HEK293 (cell line): ENCODE data around the gene HSD17B8.

Source experiments
- CTCF ChIA-PET: fragments of 350-600 bp; formaldehyde crosslinking; extraction: SDS; loops from one replicate; lab custom pipeline; 2021; ENCODE audit warnings: antibody characterized with exemption; lab: Yijun Ruan, JAX
- POLR2A ChIA-PET: fragments of 300-600 bp; formaldehyde crosslinking; extraction: SDS; loops from one replicate; lab custom pipeline; 2020; ENCODE audit warnings: antibody characterized with exemption, inconsistent platforms; lab: Yijun Ruan, JAX
- H3K27ac ChIP-seq: fragments of 200-500 bp; sonication (Bioruptor generic); 2 replicates; pipeline ENCODE4 v1.5.1; 2014; ENCODE audit warnings: low read depth, low read length, control low read depth, inconsistent platforms; ENCODE audit errors: extremely low read depth
- H3K36me3 ChIP-seq, 2 experiments: fragments of 200-500 bp in 1 of 2; sonication (Bioruptor generic) in 1 of 2; 1 replicate in 1 of 2; 2 replicates in 1 of 2; pipeline ENCODE4 v1.5.1; 2014 to 2017; ENCODE audit warnings: inconsistent platforms in 2 of 2, low read length in 2 of 2; ENCODE audit not compliant: control insufficient read depth in 2 of 2, insufficient read depth in 1 of 2
- H3K4me1 ChIP-seq: fragments of 200-500 bp; sonication (Bioruptor generic); 2 replicates; pipeline ENCODE4 v1.5.1; 2014; ENCODE audit warnings: mild to moderate bottlenecking, low read length, inconsistent platforms; ENCODE audit not compliant: control insufficient read depth, insufficient read depth
- H3K4me3 ChIP-seq: 2 replicates; pipeline ENCODE4 v1.5.1; 2011; ENCODE audit warnings: low read depth, mild to moderate bottlenecking, control low read depth, low read length, moderate library complexity
- H3K9me3 ChIP-seq: fragments of 200-500 bp; sonication (Bioruptor generic); 2 replicates; pipeline ENCODE4 v1.5.1; 2014; ENCODE audit warnings: low read depth, low read length, inconsistent platforms; ENCODE audit not compliant: control insufficient read depth, insufficient read depth
- EGR2 ChIP-seq: fragments of 450-650 bp; formaldehyde crosslinking; IDR thresholded peaks from 2 replicates; pipeline ENCODE4 v1.5.1; 2016; ENCODE audit warnings: low read depth, missing biosample characterization, missing genetic modification characterization
- GLIS1 ChIP-seq: fragments of 450-650 bp; formaldehyde crosslinking; IDR thresholded peaks from 2 replicates; pipeline ENCODE4 v1.5.1; 2016; ENCODE audit warnings: missing biosample characterization, missing genetic modification characterization
- GLIS2 ChIP-seq: fragments of 450-650 bp; formaldehyde crosslinking; IDR thresholded peaks from 2 replicates; pipeline ENCODE4 v1.5.1; 2016; ENCODE audit warnings: missing biosample characterization, missing genetic modification characterization
- IKZF3 ChIP-seq: fragments of 450-650 bp; IDR thresholded peaks from 2 replicates; pipeline ENCODE4 v1.5.0; 2018; ENCODE audit warnings: missing biosample characterization, mild to moderate bottlenecking, missing genetic modification characterization, moderate library complexity
- KLF7 ChIP-seq: fragments of 450-650 bp; formaldehyde crosslinking; IDR thresholded peaks from 2 replicates; pipeline ENCODE4 v1.5.1; 2016; ENCODE audit warnings: missing biosample characterization, missing genetic modification characterization, borderline replicate concordance
- KLF8 ChIP-seq: fragments of 450-650 bp; formaldehyde crosslinking; IDR thresholded peaks from 2 replicates; pipeline ENCODE4 v1.5.1; 2016; ENCODE audit warnings: missing biosample characterization, missing genetic modification characterization
- SP2 ChIP-seq: fragments of 450-650 bp; formaldehyde crosslinking; IDR thresholded peaks from 2 replicates; pipeline ENCODE4 v1.5.1; 2016; ENCODE audit warnings: missing biosample characterization, missing genetic modification characterization
- SP3 ChIP-seq: fragments of 450-650 bp; formaldehyde crosslinking; IDR thresholded peaks from 2 replicates; pipeline ENCODE4 v1.5.1; 2016; ENCODE audit warnings: missing biosample characterization, missing genetic modification characterization
- WT1 ChIP-seq: fragments of 450-650 bp; formaldehyde crosslinking; IDR thresholded peaks from 2 replicates; pipeline ENCODE4 v1.5.1; 2016; ENCODE audit warnings: missing biosample characterization, missing genetic modification characterization
- ZNF302 ChIP-seq: fragments of 450-650 bp; formaldehyde crosslinking; IDR thresholded peaks from 2 replicates; pipeline ENCODE4 v1.5.1; 2016; ENCODE audit warnings: missing biosample characterization, missing genetic modification characterization, low read depth
- ZNF366 ChIP-seq: fragments of 450-650 bp; formaldehyde crosslinking; conservative IDR thresholded peaks from 2 replicates; pipeline ENCODE4 v1.5.1; 2016; ENCODE audit warnings: missing biosample characterization, missing genetic modification characterization
- ZNF398 ChIP-seq: fragments of 450-650 bp; formaldehyde crosslinking; IDR thresholded peaks from 2 replicates; pipeline ENCODE4 v1.5.1; 2017; ENCODE audit warnings: missing biosample characterization, missing genetic modification characterization
- ZNF423 ChIP-seq: fragments of 450-650 bp; formaldehyde crosslinking; IDR thresholded peaks from 2 replicates; pipeline ENCODE4 v1.5.1; 2016; ENCODE audit warnings: missing biosample characterization, missing genetic modification characterization
- ZNF510 ChIP-seq: fragments of 450-650 bp; formaldehyde crosslinking; IDR thresholded peaks from 2 replicates; pipeline ENCODE4 v1.5.1; 2018; ENCODE audit warnings: mild to moderate bottlenecking, missing genetic modification characterization, missing biosample characterization; ENCODE audit not compliant: insufficient replicate concordance
- ZNF610 ChIP-seq: fragments of 450-650 bp; formaldehyde crosslinking; IDR thresholded peaks from 2 replicates; pipeline ENCODE4 v1.5.1; 2016; ENCODE audit warnings: missing biosample characterization, missing genetic modification characterization, borderline replicate concordance
- ZSCAN4 ChIP-seq: fragments of 450-650 bp; formaldehyde crosslinking; IDR thresholded peaks from 2 replicates; pipeline ENCODE4 v1.5.1; 2017; ENCODE audit warnings: missing biosample characterization, missing genetic modification characterization
- ZSCAN5A ChIP-seq: fragments of 450-650 bp; formaldehyde crosslinking; IDR thresholded peaks from 2 replicates; pipeline ENCODE4 v1.5.1; 2016; ENCODE audit warnings: missing biosample characterization, missing genetic modification characterization
- TF ChIP-seq, protein P1 (sequence below): fragments of 450-650 bp; IDR thresholded peaks from 2 replicates; pipeline ENCODE4 v1.5.1; 2018; ENCODE audit warnings: missing biosample characterization, missing genetic modification characterization
- TF ChIP-seq, protein P2 (sequence below): fragments of 450-650 bp; formaldehyde crosslinking; IDR thresholded peaks from 2 replicates; pipeline ENCODE4 v1.5.1; 2016; ENCODE audit warnings: missing biosample characterization, missing genetic modification characterization
- TF ChIP-seq, protein P3 (sequence below): fragments of 450-650 bp; formaldehyde crosslinking; IDR thresholded peaks from 2 replicates; pipeline ENCODE4 v1.5.1; 2016; ENCODE audit warnings: missing biosample characterization, missing genetic modification characterization, low read depth
- TF ChIP-seq, protein P4 (sequence below): fragments of 450-650 bp; formaldehyde crosslinking; IDR thresholded peaks from 2 replicates; pipeline ENCODE4 v1.5.1; 2017; ENCODE audit warnings: missing biosample characterization, missing genetic modification characterization

Gene HSD17B8

GRCh38 chr6:33199687-33200218, 4.7 kb upstream of the HSD17B8 start:
- Histone ChIP-seq H3K4me3 (peak overlapping the region; percentile 75), H3K36me3 (peaks cover 16 to 55% of the 10 kb centered on the region in 2 experiments; a peak in 2 of 3 replicates), H3K9me3 (no peaks in the 10 kb centered on the region), H3K27ac (peak overlapping the region; percentile 98), H3K4me1 (peaks cover 21% of the 10 kb centered on the region)
- ChIA-PET CTCF (interaction anchor here (0.5 to 1.5 kb wide), 2 partner anchors 29 to 49 kb away, joined by 5 to 6 read pairs; no protein-coding TSS in a partner anchor), POLR2A (interaction anchor here (0.6 to 2.1 kb wide), 18 partner anchors 9 to 346 kb away, joined by 3 to 14 read pairs (median 5); partner anchors contain the start of genes PSMB9, RGL2, RING1 and RPS18)
- TF ChIP-seq ZNF610 (tag by site-specific recombination) (no peak), ZNF302 (no peak), KLF8 (tag by site-specific recombination) (peak; percentile 88; the same call in 1 of the 2 replicates), ZSCAN4 (tag by site-specific recombination) (no peak), IKZF3 (tag by site-specific recombination) (0 out of 2 replicates have a peak, but pooled peaks have one; percentile 52), GLIS2 (tag by site-specific recombination) (peak; percentile 89), WT1 (tag by site-specific recombination) (peak; percentile 73), ZSCAN5A (tag by site-specific recombination) (no peak), SP3 (tag by site-specific recombination) (peak; percentile 93), SP2 (peak; percentile 90), EGR2 (tag by site-specific recombination) (peak; percentile 46), ZNF510 (tag by site-specific recombination) (no peak), GLIS1 (tag by site-specific recombination) (peak; percentile 67), KLF7 (peak; percentile 71; the same call in 1 of the 2 replicates), ZNF398 (tag by site-specific recombination) (peak; percentile 89), ZNF366 (tag by site-specific recombination) (0 out of 2 replicates have a peak, but pooled peaks have one; percentile 22), ZNF423 (peak; percentile 80)
- TF ChIP-seq, protein P1, sequence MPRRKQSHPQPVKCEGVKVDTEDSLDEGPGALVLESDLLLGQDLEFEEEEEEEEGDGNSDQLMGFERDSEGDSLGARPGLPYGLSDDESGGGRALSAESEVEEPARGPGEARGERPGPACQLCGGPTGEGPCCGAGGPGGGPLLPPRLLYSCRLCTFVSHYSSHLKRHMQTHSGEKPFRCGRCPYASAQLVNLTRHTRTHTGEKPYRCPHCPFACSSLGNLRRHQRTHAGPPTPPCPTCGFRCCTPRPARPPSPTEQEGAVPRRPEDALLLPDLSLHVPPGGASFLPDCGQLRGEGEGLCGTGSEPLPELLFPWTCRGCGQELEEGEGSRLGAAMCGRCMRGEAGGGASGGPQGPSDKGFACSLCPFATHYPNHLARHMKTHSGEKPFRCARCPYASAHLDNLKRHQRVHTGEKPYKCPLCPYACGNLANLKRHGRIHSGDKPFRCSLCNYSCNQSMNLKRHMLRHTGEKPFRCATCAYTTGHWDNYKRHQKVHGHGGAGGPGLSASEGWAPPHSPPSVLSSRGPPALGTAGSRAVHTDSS = no peak
- TF ChIP-seq, protein P2, sequence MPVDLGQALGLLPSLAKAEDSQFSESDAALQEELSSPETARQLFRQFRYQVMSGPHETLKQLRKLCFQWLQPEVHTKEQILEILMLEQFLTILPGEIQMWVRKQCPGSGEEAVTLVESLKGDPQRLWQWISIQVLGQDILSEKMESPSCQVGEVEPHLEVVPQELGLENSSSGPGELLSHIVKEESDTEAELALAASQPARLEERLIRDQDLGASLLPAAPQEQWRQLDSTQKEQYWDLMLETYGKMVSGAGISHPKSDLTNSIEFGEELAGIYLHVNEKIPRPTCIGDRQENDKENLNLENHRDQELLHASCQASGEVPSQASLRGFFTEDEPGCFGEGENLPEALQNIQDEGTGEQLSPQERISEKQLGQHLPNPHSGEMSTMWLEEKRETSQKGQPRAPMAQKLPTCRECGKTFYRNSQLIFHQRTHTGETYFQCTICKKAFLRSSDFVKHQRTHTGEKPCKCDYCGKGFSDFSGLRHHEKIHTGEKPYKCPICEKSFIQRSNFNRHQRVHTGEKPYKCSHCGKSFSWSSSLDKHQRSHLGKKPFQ (tag by site-specific recombination) = no peak
- TF ChIP-seq, protein P3, sequence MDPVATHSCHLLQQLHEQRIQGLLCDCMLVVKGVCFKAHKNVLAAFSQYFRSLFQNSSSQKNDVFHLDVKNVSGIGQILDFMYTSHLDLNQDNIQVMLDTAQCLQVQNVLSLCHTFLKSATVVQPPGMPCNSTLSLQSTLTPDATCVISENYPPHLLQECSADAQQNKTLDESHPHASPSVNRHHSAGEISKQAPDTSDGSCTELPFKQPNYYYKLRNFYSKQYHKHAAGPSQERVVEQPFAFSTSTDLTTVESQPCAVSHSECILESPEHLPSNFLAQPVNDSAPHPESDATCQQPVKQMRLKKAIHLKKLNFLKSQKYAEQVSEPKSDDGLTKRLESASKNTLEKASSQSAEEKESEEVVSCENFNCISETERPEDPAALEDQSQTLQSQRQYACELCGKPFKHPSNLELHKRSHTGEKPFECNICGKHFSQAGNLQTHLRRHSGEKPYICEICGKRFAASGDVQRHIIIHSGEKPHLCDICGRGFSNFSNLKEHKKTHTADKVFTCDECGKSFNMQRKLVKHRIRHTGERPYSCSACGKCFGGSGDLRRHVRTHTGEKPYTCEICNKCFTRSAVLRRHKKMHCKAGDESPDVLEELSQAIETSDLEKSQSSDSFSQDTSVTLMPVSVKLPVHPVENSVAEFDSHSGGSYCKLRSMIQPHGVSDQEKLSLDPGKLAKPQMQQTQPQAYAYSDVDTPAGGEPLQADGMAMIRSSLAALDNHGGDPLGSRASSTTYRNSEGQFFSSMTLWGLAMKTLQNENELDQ (tag by site-specific recombination) = no peak
- TF ChIP-seq, protein P4, sequence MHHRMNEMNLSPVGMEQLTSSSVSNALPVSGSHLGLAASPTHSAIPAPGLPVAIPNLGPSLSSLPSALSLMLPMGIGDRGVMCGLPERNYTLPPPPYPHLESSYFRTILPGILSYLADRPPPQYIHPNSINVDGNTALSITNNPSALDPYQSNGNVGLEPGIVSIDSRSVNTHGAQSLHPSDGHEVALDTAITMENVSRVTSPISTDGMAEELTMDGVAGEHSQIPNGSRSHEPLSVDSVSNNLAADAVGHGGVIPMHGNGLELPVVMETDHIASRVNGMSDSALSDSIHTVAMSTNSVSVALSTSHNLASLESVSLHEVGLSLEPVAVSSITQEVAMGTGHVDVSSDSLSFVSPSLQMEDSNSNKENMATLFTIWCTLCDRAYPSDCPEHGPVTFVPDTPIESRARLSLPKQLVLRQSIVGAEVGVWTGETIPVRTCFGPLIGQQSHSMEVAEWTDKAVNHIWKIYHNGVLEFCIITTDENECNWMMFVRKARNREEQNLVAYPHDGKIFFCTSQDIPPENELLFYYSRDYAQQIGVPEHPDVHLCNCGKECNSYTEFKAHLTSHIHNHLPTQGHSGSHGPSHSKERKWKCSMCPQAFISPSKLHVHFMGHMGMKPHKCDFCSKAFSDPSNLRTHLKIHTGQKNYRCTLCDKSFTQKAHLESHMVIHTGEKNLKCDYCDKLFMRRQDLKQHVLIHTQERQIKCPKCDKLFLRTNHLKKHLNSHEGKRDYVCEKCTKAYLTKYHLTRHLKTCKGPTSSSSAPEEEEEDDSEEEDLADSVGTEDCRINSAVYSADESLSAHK = peak; percentile 7; the same call in 1 of the 2 replicates
